DMS79 (cell line): ENCODE results near the gene ITGB3.

Source experiments
- DNase-seq: peaks from one replicate; lab custom pipeline; 2025; lab: John Stamatoyannopoulos, UW

Gene ITGB3

DNA sequence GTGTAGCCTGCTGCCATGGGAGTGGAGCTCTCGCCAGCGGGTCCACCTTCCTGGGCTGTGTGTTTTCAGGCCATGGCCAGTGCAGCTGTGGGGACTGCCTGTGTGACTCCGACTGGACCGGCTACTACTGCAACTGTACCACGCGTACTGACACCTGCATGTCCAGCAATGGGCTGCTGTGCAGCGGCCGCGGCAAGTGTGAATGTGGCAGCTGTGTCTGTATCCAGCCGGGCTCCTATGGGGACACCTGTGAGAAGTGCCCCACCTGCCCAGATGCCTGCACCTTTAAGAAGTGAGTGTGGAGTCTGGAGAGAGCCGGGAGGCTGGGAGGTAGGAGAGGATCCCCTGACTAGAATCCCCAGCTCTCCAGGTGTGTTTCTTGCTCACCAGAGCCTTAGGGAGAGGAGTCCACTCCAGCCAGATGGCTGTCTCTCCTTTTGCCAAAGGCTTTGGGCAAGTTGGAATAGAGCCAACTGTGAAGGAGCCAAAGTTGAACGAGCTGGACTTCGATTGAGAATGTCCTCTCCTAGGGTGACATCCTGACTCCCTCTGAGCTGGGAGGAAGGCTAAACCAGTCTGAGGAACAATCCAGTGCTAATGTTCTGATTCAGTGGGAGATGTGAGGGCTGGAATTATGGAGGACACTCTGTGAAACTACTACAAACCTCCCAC, 45.7 kb downstream of the ITGB3 start:
- DNase-seq, result no peak

DNA sequence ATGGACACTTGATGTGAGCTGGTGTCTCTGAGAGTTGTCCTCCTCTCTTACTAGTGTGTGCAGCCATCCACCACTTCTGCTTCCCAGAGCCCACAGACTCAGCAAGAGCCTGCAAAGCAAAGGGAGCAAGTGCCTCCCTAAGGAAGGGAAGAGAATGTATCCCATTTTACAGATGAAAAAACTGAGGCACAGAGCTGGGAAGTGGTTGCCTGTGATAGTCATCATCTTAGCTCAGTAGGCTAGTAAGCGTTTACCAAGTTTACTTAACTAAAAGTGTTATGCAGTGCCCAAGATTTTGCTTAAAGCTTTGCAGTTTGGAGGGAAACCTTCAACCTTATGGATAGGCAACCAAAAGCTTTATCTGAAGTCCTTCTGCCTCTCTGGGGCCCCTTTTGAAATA, 47.1 kb downstream of the ITGB3 start:
- DNase-seq, result no peak

DNA sequence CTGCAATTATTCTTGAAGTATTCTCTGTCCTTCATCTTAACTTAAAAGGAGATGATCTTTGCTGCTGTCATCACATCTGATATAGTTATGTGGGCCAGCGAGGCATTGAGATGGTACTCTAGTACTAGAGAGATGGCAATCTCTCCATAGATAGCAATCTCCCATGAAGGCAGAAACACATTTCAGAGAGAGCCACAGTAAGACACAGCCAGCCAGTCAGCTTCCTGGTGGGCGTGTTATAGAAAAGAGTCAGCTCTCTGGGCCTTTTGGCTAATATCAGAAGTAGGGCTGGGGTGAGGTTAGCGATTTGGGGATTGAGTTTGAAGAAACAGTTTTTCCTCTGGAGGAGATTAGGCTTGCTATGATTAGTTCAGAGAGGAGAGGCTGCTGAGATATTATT, 47.5 kb downstream of the ITGB3 start:
- DNase-seq, result no peak

GRCh38 chr17:47301831-47302230, 48.2 kb downstream of the ITGB3 start:
- no peak for DNase-seq

DNA sequence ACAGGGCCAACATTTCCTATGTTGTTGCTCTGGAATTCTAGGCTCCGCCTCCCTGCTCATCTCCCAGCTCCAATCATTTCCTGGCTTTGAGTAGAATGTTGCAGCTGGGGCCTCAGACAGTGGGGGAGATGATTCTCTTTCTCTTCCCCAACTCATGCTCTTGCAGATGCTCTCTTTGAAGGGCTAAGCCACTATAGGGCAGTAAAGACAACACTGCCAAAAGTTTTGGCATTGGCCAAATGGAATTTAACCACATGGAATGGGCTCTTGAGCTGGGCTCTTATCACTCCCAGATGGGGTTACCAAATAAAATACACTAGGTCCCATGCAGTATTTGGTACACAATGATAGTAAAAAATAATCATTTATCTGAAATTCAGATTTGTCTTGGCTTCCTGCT, 50.6 kb downstream of the ITGB3 start:
- DNase-seq, result no peak

- no peak for DNase-seq
Measured at GRCh38 chr17:47305302-47305923, 51.8 kb downstream of the ITGB3 start.

DNA sequence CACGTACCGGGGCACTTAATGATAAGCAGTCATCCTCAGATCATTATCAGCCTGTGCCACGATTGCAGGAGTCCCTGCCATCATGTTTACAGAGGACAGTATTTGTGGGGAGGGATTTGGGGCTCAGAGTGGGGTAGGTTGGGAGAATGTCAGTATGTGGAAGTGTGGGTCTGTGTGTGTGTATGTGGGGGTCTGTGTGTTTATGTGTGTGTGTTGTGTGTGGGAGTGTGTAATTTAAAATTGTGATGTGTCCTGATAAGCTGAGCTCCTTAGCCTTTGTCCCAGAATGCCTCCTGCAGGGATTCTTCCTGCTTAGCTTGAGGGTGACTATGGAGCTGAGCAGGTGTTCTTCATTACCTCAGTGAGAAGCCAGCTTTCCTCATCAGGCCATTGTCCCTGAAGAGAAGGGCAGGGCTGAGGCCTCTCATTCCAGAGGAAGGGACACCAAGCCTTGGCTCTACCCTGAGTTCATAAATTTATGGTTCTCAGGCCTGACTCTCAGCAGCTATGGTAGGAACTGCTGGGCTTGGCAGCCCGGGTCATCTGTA, 56.6 kb downstream of the ITGB3 start:
- DNase-seq, result no peak

- DNase-seq, result no peak
Measured at GRCh38 chr17:47311420-47311819, 57.8 kb downstream of the ITGB3 start.

- DNase-seq, result peak; percentile 31
Measured at GRCh38 chr17:47315451-47316266, 62.0 kb downstream of the ITGB3 start.

GRCh38 chr17:47316311-47316710, 62.7 kb downstream of the ITGB3 start:
- no peak for DNase-seq

DNA sequence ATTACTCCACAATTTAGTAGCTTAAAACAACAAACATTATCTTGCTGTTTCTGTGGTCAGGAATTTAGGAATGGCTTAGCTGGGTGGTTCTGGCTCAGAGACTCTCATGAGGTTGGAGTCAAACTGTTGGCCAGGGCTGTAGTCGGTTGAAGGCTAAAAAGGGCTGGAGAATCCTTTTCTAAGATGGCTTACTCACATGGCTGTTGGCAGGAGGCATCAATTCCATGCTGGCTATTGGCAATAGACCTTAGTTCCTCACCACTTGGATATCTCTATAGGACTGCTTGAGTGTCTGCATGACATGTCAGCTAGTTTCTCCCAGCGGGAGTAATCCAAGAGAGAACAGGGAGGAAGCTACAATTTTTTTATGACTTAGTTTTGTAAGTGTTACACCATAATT, 63.5 kb downstream of the ITGB3 start:
- DNase-seq, result no peak

DNA sequence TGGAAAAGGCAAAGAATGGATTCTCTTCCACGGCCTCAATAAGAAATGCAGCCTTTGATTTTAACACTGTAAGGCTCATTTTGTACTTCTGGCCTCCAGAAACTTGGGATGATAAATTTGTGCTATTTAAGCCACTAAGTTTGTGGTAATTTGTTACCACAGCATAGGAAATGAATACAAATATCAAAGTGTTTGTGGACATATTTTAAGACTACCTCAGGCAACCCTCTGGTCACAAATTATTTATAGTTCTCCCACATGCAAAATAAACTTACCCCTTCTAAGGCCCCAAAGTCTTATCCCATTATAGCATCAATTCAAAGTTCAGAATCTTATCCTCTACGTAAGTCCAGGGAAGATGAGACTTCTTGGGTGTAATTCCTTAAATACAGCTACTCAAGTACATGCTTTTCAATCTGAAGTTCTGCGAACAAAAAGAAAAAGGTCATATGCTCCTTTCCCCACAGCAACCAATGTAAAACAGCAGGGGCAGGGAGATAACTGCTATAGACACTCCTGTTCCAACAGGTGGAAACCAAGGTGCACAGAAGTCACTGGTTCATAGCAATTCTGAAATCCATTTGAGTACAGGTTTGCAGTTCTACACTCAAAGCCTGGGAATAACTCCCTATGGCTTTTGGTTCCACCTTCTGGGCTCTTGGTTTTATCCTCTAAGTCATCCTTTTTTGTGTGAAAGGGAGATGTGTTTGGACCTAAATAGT, 64.7 kb downstream of the ITGB3 start:
- no peak for DNase-seq

DNA sequence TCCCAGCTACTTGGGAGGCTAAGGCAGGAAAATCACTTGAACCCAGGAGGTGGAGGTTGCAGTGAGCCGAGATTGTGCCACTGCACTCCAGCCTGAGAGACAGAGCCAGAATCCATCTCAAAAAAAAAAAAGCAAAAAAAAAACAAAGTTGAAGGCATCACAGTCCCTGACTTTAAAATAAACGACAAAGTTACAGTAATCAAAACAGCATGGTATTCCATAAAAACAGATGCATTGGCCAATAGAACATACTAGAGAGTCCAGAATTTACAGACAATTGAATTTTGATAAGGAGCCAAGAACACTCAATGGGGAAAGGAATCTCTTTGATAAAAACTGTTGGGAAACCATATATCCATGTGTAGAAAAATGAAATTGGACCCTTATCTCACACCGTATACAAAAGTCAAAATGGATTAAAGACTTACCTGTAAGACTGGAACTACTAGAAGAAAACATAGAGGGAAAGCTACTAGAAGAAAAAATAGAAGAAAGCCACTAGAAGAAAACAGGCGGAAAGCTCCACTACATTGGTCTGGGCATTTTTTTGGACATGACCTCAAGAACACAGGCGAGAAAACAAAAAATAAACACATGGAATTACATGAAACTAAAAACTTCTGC, 67.4 kb downstream of the ITGB3 start:
- DNase-seq, result no peak

DNA sequence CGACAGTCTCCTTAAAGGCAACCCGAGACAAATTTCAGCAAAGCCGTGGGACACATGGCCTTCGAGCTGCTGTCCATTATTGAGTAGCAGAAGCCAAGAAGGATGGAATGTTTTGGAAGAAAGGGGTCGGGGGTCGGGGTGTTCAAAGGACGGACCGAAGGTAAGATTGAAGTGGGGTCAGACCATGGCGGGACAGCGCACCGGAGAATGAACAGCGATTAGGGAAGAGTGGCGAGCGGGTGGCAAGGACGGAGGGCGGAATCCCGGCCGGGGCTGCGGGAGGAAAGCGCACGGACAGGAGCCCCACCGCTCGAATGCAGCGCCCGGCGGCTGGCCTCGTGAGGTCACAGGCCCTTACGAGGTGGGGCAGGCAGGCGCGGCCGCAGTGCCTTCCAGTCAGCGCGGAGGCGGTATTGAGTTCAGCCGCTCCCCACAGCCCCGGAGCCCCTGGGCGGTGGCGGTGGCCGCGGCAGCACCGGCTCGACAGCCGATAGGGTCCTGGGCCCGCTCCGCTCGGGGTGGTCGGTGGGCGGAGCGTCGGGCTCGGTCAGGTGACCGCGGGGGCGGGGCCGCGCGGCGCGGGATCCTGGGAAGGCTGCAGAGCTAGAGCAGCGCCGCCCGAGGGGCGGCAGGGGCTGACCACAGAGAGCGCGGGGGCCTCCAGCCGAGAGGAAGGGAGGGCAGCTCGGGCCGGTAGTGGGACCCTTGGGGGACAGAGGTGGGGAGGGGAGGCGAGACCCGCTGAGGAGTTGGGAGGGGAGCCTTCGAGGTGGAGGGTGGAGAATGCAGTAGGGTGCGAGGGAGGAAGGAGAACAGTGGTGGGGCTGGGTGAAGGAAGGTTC, 70.0 kb downstream of the ITGB3 start, which contains the start of gene EFCAB13:
TSS of gene EFCAB13 (plus strand) at position 574 of the 842 bp plus-strand sequence. CDS start 4,399 bp downstream, outside the sequence.
- DNase-seq, result peak; percentile 84

GRCh38 chr17:47324224-47325020, 70.8 kb downstream of the ITGB3 start:
- DNase-seq, result peak; percentile 84

DNA sequence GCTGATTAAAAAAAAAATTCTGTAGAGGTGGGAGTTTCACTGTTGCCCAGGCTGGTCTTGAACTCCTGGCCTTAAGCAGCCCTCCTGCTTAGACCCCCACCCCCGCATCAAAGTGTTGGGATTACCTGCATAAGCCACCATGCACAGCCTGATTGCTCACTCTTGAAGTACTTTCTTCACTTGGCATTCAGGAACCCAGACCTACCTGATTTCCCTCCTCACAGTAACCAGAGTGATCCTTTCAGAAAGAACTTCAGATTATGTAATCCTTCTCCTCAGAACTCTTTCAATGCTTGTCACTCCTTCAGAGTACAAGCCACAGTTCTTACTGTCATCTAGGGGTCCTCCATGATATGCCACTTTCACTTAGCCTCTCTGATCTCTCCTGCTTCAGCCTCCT, 71.5 kb downstream of the ITGB3 start:
- no peak for DNase-seq

GRCh38 chr17:47330548-47330947, 76.9 kb downstream of the ITGB3 start:
- no peak for DNase-seq

DNA sequence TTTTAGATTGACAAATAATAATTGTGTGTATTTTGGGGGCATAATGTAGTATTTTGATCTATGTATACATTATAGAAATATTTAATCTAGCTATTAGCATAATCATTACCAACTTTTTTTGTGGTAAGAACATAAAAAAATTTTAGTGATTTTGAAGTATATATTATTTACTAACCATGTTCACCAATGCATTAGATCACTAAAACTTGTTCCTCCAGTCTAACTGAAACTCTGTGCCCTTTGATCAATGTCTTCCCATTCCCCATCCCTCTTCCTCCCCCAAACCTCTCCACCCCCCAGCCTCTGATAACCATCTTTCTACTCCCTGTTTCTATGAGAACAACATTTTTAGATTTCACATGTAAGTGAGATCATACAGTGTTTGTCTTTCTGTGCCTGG, 78.7 kb downstream of the ITGB3 start:
- DNase-seq, result no peak

- DNase-seq, result no peak
Measured at GRCh38 chr17:47335101-47335936, 81.7 kb downstream of the ITGB3 start.
